HepG2 (cell line): ENCODE results near the gene RCOR1. TPM values are rescaled to one million over a fixed set of nuclear protein-coding genes. Genes with fewer than 3 reads are reported as not detected.

Experiments used
- ATAC-seq: fragments of 200-7000 bp; cut with Tn5 transposase; 3 replicates; pipeline ENCODE4 v1.9.1; 2020; ENCODE audit warnings: mild to moderate bottlenecking, moderate library complexity
- BruUV-seq: library from RNA; stranded (reverse); fragments of 400-500 nt; replicated peaks from 2 replicates; lab custom pipeline; 2021; lab: Mats Ljungman, UMichigan
- CTCF ChIA-PET: fragments of 300-600 bp; formaldehyde crosslinking; extraction: SDS; loops from one replicate; lab custom pipeline; 2021; ENCODE audit warnings: low total read pairs, inconsistent platforms, low intra/inter-chr PET ratio; lab: Yijun Ruan, JAX
- POLR2A ChIA-PET: fragments of 350-600 bp; sonication (Branson Sonifier 250); formaldehyde crosslinking; loops from one replicate; lab custom pipeline; 2020; ENCODE audit warnings: antibody characterized with exemption, inconsistent platforms; lab: Yijun Ruan, JAX
- DNase-seq: peaks from one replicate; pipeline ENCODE4 v3.0.0-alpha.2; 2015; ENCODE audit warnings: low spot score
- FAIRE-seq: peaks from 3 replicates; lab custom pipeline; 2011; peaks lifted over from hg19 to GRCh38; lab: Jason Lieb, UNC
- H2AFZ ChIP-seq: one replicate; pipeline ENCODE4 v1.6.1; 2011; ENCODE audit warnings: low read length, inconsistent platforms
- H3K27ac ChIP-seq: fragments of 300-600 bp; 3 replicates; pipeline ENCODE4 v1.8.0; 2011; ENCODE audit warnings: mixed run types, mild to moderate bottlenecking, mixed read lengths, low read length, inconsistent platforms; ENCODE audit not compliant: insufficient read depth; ENCODE audit errors: extremely low read length
- H3K27me3 ChIP-seq, 2 experiments: fragments of 200-600 bp in 1 of 2; 2 replicates in 1 of 2; 3 replicates in 1 of 2; pipeline versions ENCODE4 v1.6.0 to v1.8.0; 2011; ENCODE audit warnings: low read length in 2 of 2, mild to moderate bottlenecking in 2 of 2, moderate library complexity in 2 of 2, inconsistent platforms in 1 of 2; ENCODE audit not compliant: insufficient read depth in 2 of 2, control insufficient read depth in 1 of 2
- H3K36me3 ChIP-seq, 2 experiments: fragments of 200-600 bp in 1 of 2; replicated peaks in 1 of 2; 2 replicates in 1 of 2; 3 replicates in 1 of 2; pipeline versions ENCODE4 v1.5.1 to v1.8.0; 2011; ENCODE audit warnings: low read length in 2 of 2, inconsistent platforms in 1 of 2; ENCODE audit not compliant: insufficient read depth in 2 of 2, control insufficient read depth in 1 of 2
- H3K4me1 ChIP-seq: 2 replicates; pipeline ENCODE4 v1.5.1; 2012; ENCODE audit warnings: low read length, inconsistent platforms; ENCODE audit not compliant: insufficient read depth
- H3K4me2 ChIP-seq: 2 replicates; pipeline ENCODE4 v1.6.0; 2011; ENCODE audit warnings: low read depth, low read length, inconsistent platforms
- H3K4me3 ChIP-seq, 3 experiments: fragments of 200-600 bp in 1 of 3; sonication (generic), shearing (Covaris generic) in 1 of 3; replicated peaks in 1 of 3; 2 replicates each; pipeline ENCODE4 v1.5.1; 2011 to 2016; ENCODE audit warnings: low read length in 3 of 3, inconsistent platforms in 2 of 3, low read depth in 2 of 3, mild to moderate bottlenecking in 2 of 3, control low read depth in 1 of 3, mixed read lengths in 1 of 3; ENCODE audit not compliant: insufficient read depth in 1 of 3
- H3K79me2 ChIP-seq: one replicate; pipeline ENCODE4 v1.6.1; 2011; ENCODE audit warnings: low read length, inconsistent platforms; ENCODE audit not compliant: insufficient read depth
- H3K9ac ChIP-seq: 2 replicates; pipeline ENCODE4 v1.6.0; 2011; ENCODE audit warnings: mild to moderate bottlenecking, low read depth, low read length, inconsistent platforms; ENCODE audit not compliant: insufficient read depth
- H3K9me3 ChIP-seq: 2 replicates; pipeline ENCODE4 v1.5.1; 2012; ENCODE audit warnings: mild to moderate bottlenecking, low read length
- H4K20me1 ChIP-seq: 2 replicates; pipeline ENCODE4 v1.6.0; 2011; ENCODE audit warnings: inconsistent platforms, mild to moderate bottlenecking, low read length, moderate library complexity; ENCODE audit not compliant: insufficient read depth
- AGO2 ChIP-seq: fragments of 200-400 bp; formaldehyde crosslinking; optimal IDR thresholded peaks from 2 replicates; pipeline ENCODE3; 2017; ENCODE audit warnings: mild to moderate bottlenecking, low read depth, low read length, moderate library complexity
- AKAP8 ChIP-seq: sonication (generic); formaldehyde crosslinking; IDR thresholded peaks from 2 replicates; pipeline ENCODE4 v1.5.1; 2020; ENCODE audit warnings: mild to moderate bottlenecking, missing genetic modification reagents
- EHMT2 ChIP-seq: fragments of 200-600 bp; sonication (generic); IDR thresholded peaks from 2 replicates; pipeline ENCODE4 v1.7.0; 2017; ENCODE audit warnings: antibody characterized with exemption, low read depth, low read length, borderline replicate concordance
- FOXJ3 ChIP-seq: sonication (generic); formaldehyde crosslinking; IDR thresholded peaks from 2 replicates; pipeline ENCODE4 v1.4.0; 2020; ENCODE audit warnings: missing genetic modification reagents, mild to moderate bottlenecking, borderline replicate concordance
- TCF7 ChIP-seq: sonication (generic); IDR thresholded peaks from 2 replicates; pipeline ENCODE4 v1.6.1; 2016; ENCODE audit warnings: antibody characterized with exemption, low read depth
- ZBTB8A ChIP-seq: sonication (generic); formaldehyde crosslinking; IDR thresholded peaks from 2 replicates; pipeline ENCODE4 v1.4.0; 2020; ENCODE audit warnings: mild to moderate bottlenecking, low read depth, missing genetic modification reagents, borderline replicate concordance
- ZNF543 ChIP-seq: sonication (generic); formaldehyde crosslinking; IDR thresholded peaks from 2 replicates; pipeline ENCODE4 v1.4.0; 2020; ENCODE audit warnings: mild to moderate bottlenecking, missing genetic modification reagents
- WGBS: methylation state at CpG from one replicate; pipeline ENCODE4 v1.1.6; 2017; ENCODE audit warnings: low lambda C conversion rate; 5-methylcytosine and 5-hydroxymethylcytosine counted together
- in situ Hi-C: cut with HindIII; loops from 2 replicates; pipeline ENCODE4 v1.10.0; 2017; ENCODE audit warnings: low pct_unique_long_range_greater_than_20kb; ENCODE audit not compliant: extremely low pct_ligation_motif_present
- intact Hi-C: fragments of 100-400 bp; cut with micrococcal nuclease; formaldehyde crosslinking; loops from one replicate; pipeline ENCODE4 v1.10.0; 2022; ENCODE audit not compliant: unreplicated experiment
- polyA plus RNA-seq, 8 experiments: library from polyadenylated mRNA; depleted of rRNA in 3 of 8; stranded (reverse) in 7 of 8; unstranded in 1 of 8; fragments of >200 nt; fragmentation: Illumina TruSeq in 4 of 8; extraction: Trizol in 4 of 8; gene quantifications; 2 replicates each; pipeline versions ENCODE4 v1.2.1 to v1.2.3, GENCODE V29; 2011 to 2016; ENCODE audit warnings: low read depth in 4 of 8, missing spikeins in 1 of 8, mixed read lengths in 1 of 8; ENCODE audit not compliant: insufficient read depth in 1 of 8
- total RNA-seq, 5 experiments: library from RNA; depleted of rRNA; stranded (reverse); fragments of >200 nt; fragmentation: Illumina TruSeq; extraction: Trizol; gene quantifications; 2 replicates each; pipeline ENCODE4 v1.2.3, GENCODE V29; 2016; ENCODE audit warnings: low read depth in 1 of 5
- TF ChIP-seq, protein P1 (sequence below), 2 experiments: sonication (generic) in 1 of 2; formaldehyde crosslinking in 1 of 2; IDR thresholded peaks; 2 replicates each; pipeline versions ENCODE4 v1.4.0 to v1.6.1; 2016 to 2020; ENCODE audit warnings: borderline replicate concordance in 1 of 2, low read depth in 1 of 2, mild to moderate bottlenecking in 1 of 2, missing genetic modification reagents in 1 of 2

Gene RCOR1
- total and polyA plus RNA-seq, 2 of the 13 experiments (the other 11 are each of a cell fraction or from before 2014, with no cell fraction given): 10.2 to 11.1 TPM

DNA sequence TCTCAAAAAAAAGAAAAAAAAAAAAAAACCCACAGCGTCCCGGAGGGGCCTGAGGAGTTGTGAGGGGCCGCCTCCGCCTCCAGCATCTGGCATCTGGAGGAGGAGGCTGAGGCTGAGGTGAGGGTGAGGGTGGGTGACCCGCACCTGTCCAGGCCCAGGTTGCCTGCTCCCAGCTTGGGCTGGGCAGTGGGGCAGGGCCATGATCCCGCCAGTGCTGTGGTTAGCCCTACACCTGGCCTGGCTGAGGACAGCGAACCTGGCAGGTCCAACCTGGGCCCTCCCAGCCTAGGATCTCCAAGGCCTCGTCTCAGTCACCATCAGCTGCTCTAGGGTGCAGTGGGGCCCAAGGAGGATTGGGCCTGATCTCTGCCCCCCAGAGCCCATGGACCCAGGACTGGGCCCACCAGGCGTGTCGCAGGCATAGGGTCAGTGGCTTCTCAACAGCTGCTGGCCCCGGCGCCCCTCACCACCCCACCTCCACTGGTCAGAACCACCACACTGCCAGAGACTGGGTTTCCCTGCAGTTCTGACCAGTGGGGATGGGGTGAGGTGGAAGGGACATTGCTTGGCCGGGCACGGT is 36.3 kb upstream of the RCOR1 start:
- no peaks in the 10 kb centered on the region for H3K9me3 ChIP-seq
- no peaks in the 10 kb centered on the region; a peak in 1 of 5 replicates for H3K27me3 ChIP-seq
- CTCF ChIA-PET: no interaction called here
- TF ChIP-seq ZNF543 (no peak), AGO2 (peak; percentile 50), ZBTB8A (no peak), AKAP8 (CRISPR knock-in tag) (no peak), FOXJ3 (CRISPR knock-in tag) (no peak), EHMT2 (no peak), TCF7 (no peak)
- TF ChIP-seq, protein P1, sequence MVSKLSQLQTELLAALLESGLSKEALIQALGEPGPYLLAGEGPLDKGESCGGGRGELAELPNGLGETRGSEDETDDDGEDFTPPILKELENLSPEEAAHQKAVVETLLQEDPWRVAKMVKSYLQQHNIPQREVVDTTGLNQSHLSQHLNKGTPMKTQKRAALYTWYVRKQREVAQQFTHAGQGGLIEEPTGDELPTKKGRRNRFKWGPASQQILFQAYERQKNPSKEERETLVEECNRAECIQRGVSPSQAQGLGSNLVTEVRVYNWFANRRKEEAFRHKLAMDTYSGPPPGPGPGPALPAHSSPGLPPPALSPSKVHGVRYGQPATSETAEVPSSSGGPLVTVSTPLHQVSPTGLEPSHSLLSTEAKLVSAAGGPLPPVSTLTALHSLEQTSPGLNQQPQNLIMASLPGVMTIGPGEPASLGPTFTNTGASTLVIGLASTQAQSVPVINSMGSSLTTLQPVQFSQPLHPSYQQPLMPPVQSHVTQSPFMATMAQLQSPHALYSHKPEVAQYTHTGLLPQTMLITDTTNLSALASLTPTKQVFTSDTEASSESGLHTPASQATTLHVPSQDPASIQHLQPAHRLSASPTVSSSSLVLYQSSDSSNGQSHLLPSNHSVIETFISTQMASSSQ (IDR thresholded peaks at IDR 0.05; ENCODE audit: low read depth): no peak
- TF ChIP-seq, protein P1 (CRISPR knock-in tag; IDR thresholded peaks at IDR 0.05; ENCODE audit: borderline replicate concordance): 0 out of 2 replicates have a peak, but pooled peaks have one; percentile 23
- peaks cover 26% of the 10 kb centered on the region for H3K4me1 ChIP-seq
- WGBS: 100% methylated on average over 4 of the region's 14 CpGs
- H4K20me1 ChIP-seq: no peaks in the 10 kb centered on the region
- H3K4me2 ChIP-seq: no peak overlapping the region
- DNase-seq (no peak), FAIRE-seq (no peak), ATAC-seq (no peak)
- H2AFZ ChIP-seq: no peak overlapping the region
- H3K4me3 ChIP-seq: no peak overlapping the region
- no TSS peak for BruUV-seq
- H3K79me2 ChIP-seq: no peaks in the 10 kb centered on the region
- no peak overlapping the region for H3K9ac ChIP-seq
- in situ Hi-C loops (no loop called here), intact Hi-C loops (no loop called here)
- H3K27ac ChIP-seq: no peak overlapping the region
- no peaks in the 10 kb centered on the region for H3K36me3 ChIP-seq
- POLR2A ChIA-PET: no interaction called here
